Kidney tubule cell (primary cell): ENCODE measurements around the gene NFIC.

Source experiments
- DNase-seq: peaks from one replicate; pipeline ENCODE4 v3.0.0-alpha.2; 2018; ENCODE audit warnings: low spot score

The NFIC gene

DNA sequence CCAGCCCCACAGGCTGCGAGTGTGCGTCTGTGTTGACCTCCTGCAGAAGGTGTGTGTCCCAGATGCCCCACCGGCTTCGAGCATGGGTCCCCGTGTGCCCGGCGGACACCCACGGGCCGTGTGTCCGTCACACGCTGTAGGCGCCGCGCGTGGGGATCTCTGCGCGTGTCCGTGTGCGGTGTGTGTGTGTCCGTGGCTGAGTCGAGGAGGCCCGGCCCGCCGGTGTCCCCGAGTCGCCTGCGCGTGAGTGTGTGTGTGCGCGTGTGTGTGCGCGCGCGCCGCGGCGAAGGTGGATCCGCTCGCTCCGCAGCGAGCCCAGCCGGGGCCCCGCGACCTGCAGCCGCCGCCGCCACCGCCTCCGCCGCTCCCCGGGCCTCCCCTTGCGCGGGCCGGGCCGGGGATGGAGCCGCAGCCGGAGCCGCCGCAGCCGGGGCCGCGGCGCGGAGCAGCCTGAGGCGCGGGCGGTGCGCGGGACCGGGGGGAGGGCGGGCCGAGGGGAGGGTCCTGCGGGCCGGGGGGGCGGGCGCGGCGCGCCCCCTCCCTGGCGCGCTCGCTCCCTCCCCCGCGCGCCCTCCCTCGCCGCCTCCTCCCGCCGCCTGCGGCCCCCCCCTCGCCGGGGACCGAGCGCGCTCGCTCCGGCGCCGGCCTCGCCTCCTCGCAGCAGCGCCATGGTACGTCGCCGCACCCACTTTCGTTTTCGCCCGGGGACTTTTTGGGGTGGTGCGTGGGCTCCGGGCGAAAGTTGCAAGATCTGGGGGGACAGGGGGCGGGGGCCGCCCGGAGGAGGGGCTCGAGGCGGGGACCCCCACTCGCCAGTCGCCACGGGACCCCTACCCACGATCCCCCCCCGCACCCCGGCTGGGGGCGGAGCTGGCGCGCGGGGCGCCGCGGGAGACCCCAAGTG, 7.1 kb upstream of the NFIC start:
- DNase-seq, result peak; percentile 61

DNA sequence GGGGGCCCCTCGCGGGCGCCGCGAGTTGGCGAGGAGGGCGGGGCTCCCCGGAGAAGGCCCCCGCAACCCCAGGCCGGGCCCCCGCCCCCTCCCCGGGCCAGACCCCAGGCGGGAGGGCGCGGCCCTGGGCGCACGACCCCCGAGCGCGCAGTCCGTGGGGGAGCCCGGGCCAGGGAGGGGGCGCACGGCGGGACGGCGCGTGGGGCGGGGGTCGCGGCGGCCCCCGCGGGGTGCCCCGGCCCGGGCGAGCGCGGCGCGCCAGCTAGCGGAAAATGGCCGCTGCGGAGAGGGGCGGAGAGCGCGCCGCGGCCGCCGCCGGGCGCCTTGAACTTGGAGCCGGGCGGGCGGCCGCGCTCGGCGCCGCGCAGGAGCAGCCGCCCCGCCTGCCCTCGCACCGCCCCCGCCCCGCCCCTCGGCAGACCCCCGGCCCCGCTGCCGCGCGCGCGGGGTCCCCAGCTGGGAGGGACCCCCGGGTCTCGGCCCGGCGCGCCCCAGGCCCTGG, 6.4 kb upstream of the NFIC start:
- peak; percentile 38 for DNase-seq

DNA sequence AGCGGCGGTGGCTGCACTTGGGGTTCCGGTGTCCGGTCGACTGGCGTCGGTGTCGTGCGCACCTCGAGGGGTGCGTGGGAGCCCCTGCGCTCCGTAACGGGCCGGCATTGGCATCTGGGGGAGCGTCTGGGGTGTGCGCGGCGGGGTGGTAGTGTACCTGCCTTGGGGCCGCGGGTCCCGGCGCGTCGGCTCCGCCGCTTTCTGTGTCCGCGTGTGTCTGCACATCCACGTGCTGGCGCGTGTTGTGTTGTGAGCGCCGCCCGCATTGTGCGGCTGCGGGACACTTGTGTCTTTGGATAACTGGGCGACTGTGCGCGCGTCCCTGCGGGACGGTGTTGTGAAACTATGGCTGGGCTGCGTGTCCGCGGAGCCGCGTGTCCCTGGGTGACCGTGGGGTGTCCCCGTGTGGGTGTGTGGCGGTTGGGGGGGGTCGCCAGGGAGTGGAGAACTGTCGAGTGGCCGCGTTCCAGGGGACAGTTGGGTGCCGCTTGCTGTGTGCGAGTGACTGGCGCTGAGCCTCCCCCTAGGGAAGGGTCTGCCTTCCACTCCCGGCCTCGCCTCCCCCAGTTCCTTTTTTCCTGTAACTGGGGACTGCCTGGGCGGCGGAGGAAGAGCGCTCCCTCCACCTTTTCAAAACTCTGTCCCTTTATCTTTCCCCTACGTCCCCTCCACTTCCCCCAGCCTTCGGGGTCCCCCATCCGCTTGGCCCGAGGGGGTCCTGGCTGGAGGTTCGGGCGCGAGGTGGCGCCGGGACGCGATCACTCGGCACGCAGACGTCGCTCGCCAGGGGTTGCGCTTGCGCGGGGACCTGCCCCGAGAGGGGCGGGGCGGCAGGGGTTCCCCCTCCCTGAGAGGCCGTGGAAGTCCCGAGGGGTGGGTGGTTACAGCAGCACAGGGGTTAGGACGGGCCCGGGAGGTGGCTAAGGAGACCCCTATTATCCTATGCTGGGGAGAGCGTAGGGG, 5.7 kb upstream of the NFIC start:
- DNase-seq, result peak; percentile 33

DNA sequence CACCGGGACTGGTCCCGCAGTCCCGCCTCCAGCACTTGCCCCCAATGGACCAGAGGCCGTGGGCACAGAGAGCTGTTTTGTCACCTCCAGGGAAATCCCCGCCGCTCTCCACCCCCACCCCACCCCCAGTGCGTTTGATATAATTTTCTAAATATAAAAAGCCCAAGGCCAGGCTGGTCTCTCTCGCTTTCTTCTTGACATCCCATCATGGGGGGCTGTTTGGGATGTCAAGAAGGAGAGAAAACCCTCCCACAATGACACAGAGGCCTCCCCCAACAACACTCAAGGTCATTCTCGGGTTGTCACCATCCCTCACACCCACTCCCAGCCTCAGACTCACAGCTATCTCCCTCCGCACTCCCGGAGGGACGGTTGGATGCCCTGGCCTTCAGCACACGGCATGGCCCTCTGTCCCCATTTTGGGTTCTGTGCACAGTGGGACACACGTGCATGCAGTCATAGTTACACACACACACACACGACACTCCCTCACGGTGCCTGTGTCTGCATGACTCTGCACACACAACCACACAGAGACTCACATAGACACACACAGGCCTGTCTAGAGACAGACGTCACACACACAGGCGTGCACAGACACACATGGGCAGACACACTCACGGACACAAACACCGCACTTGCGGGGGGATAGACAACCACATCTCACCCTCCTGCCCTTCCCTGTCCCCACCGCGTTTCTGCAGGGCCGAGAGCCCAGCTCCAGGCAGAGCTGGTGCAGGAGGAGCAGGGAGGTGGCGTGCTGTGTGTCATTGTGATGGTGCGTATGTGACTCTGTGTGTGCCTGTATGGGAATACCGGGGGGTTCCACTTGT, 4.8 kb upstream of the NFIC start:
- no peak for DNase-seq

DNA sequence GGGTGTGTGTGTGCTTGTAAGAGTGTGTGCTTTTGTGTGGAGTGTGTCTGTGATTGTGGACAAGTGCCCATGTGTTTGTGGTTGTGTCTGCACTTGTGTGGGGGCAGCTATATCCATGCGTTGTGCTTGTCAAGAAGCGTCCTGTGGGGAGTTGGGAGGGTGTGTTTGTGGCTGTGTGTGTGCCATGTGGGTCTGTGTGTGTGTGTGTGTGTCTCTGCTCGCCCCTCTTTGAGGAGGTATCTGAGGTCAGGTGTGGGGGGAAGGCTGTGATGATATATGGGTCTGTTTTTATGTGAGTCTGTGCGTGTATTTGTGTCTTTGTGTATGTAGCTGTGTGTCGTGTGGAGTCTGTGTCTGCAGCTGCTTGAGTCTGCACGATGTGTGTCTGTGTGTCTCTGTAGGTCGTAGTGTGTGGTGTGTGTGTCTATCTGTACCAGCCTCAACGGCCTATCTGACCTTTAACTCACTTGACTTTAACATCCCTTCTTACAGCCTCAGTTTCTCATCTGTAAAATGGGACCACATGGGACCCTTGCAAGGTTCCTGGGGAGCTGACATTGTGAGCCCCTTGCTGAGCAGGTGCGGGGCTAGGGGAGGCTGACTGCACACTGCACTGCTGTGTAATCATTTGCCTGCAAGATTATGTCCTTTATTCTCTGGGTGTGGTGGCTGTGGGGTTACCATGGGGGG, 4.0 kb upstream of the NFIC start:
- no peak for DNase-seq

DNA sequence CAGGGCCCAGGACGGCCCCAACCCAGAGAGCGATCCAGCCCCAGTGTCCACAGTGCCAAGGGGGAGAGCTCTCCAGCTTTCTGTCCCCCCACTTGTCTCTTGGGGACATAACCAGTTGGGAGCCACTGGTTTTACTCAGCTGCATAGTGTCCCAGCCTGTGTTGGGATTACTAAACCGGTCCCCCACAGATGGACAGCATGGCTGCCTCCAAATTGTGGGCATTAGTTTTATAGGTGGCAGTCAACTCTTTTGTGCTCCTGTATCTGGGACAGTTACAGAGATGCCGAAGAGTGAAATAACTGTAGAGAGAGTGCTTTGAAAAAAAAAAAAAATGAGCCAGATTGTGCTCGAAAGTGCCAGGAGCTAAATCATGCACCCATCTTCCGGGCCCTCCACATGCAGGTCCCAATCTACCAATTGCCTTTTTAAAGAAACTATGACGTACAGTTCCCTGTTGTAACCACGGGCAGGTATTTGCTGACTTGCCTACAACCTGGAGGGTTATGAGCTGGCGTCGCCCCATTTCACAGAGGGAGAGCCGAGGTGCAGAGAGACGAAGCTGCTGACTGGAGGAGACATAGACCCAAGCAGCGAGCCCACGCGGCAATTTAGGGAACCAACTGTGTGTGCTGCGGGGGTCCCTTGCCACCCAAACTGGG, 2.4 kb upstream of the NFIC start:
- DNase-seq, result no peak

DNA sequence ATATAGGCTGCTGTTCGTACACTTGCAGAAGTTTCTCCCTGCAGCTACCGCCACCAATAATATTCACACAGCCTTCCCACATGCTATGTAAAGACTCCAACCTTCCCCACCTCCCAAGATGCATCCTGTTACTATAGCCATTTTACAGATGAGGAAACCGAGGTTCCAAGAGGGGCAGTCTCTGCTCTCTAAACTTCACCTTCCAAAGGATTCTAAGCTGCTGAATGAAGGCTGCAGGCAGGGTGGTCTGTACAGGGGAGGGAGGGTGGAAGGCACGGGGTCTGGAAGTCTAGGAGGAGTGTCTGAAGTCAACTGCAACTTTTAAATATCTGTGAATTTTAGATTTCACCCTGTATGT, 1.9 kb upstream of the NFIC start:
- no peak for DNase-seq

DNA sequence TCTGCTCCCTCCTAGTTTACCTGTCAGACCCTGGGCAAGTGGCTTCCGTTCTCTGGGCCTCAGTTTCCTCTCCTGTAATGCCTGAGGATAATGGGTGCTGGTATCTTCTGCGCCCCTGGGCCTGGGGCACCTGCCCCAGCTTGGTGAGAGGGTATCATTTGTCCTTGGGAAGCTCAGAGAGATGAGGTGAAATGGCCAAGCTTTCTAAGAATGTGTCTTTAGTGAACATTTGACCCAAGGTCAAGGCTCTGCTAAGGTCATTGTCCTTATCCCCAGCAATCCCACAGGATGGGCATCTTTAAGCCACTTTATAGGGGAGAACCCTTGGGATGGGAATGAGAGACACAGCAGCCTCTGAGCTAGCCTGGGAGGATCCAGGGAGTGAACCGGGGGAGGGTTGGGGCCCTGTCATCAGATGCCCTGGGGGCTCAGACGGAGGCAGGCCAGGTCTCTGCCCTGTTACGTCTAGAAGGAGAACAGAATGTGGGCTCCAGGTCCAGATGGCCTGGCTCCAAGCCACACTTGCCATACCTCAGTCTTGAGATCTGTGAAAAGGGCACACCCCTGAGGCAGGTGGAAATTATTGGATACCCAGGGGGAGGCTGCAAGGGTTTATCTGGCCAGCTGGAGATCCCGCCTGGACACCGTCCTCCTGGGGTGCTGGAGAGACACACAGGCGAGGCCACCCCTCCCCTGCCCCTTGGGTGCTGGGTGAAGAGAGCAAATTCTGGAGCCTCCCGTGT, 1.1 kb upstream of the NFIC start:
- no peak for DNase-seq

DNA sequence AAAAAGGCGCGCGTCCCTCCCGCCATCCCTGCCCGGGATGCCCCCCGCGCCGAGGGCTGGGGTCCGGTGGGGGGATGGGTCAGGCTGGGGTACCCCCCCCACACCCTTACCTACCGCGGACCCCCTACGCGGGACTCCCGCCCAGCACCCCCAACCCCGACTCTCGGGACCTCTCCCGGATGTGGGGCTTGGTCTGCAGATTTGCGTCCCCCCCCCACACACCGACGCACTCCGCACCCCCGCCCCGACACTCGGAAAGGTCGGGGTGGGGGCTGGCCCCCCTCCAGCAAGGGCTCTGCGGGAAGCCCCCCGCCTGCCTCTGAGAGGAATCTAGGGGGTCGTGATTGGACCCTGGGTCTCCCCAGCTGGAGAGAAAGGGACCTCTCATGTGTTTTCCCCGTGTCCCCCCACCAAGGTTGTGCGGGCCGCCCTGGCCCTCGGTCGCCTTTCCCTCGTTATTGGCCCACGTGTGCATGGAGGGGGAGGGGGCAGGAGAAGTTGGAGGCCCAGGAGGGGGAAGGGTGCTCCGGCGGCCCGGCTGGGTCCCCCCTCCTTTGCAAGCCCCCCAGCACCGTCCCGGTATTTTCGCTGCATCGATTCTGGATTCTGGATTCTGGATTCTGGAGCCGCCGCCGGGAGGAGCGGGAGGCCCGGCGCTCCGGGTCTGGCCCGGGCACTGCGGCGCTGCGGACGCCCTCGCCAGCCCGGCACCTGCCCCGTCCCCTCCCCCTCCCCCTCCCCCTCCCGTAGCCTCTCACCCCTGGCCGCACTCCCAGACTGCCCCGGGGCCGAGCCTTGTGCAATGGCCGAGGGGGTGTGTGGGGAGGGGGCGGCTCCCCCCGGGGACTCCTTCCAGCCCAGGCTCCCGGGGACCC, 607 bp downstream of the NFIC start:
- no peak for DNase-seq

DNA sequence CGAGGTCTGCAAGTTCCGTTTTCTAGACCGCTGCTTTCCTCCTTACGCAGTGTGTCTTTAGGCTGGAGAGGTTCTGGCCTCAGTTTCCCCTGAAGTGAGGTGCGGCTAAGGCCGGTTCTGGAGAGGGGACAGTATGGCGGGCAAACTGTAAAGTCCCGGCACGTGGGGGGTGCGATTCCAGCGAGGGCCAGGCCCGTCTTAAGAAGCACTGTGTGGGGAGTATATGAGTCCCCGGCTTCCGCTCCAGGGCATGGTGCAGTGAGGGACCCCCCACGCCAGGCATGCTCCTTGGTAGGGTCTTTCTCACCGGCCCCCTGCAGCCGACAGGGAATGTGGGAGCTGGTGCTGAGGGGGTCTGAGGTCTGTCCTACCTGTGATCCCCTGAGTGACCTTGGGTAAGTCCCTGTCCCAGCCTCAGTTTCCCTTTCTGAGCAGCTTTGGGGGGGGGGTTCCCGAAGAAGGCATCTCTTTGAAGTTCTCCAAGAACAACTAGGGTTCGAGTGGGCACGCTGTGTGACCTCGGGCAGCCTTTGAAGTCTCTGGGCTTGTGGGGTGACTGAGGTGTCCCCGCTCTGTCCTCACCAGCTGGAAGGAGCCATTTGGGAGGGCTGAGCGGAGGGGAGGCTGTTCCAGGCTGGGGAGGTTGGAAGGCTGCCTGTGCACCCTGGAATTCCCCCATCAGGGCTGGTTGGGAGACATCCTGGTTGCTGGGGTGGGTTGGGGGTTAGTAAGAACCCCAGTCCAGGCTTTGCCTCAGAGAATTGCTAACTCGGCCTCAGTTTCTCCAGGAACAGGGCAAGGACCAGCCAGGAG, 1.5 kb downstream of the NFIC start:
- DNase-seq, result no peak

DNA sequence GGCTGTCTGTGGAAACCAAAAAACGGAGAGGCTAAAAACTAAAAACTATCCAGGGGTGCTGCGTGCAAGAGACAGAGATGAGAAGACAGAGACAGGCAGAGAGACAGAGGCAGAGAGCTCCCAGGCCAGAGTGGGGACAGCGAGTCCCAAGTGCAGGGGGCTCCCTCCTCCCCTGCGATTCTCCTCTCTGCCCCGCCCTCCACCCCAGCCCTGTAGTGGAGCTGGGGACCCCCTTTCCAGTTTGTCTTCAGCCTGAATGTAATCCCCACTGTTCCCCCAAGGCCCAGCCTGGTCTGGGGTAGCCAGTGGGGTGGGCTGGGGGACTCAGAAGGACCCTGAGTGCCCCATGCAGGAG, 2.0 kb downstream of the NFIC start:
- DNase-seq, result no peak

DNA sequence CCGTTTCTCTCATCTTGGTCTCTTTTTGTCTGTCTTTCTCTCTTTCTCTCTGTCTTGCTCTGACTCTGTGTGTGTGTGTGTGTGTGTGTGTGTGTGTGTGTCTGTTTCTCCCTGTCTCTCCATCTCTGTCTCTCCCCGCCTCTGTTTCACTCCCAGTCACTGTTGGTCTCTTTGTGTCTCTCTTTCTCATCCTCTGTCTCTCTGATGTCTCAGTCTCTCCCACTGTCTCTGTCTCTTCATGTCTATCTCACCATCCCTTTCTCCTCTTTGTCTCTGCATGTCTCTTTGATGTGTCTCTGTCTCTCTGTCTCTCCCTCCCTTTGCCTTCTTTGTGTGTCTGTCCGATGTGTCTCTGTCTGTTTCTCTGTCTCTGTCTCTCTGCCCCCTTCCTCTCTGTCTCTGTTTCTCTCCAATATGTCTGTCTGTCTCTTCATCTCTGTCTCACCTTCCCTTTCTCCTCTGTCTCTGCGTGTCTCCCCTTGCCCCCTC, 2.5 kb downstream of the NFIC start:
- no peak for DNase-seq

DNA sequence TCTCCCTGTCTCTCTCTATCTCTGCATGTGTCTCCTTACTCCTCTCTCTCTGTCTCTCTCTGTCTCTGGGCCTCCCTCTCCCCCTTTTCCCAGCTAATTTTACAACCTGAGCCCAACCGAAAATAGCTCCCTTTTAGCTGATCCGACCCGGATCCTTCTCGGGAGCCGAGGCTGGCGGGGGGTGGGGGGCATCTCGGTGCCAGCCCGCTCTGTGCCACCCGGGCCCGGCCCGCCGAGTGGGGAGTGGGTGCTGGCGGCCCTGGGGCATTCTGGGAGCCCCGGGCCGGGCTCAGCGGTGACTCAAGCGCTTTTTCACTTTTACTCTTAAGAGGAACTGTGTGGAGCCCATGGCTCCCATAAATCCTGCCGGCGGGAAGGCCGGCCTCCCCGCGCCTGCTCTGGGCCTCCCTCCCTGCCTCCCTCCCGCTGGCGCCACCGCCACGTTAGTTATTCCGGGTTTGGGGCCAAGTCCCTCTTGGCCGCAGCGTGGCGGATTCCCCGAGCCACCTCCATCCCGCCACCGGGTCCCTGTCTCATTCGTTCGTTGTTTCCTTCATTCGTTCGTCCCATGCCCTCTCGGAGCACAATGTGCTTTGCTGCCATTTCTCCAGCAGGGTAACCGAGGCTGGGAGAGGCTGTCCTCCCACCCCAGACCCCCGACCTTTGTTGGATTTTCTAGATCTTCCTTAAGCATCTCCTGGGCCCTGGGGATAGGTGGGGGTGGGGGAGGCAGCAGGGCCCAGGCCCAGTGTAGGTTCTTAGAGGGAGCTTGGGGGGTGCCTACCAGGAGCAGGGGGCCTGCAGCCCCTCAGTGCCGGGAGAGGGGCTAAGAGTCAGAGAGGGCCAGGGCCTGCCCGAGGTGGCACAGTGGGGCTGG, 3.2 kb downstream of the NFIC start:
- peak; percentile 55 for DNase-seq

DNA sequence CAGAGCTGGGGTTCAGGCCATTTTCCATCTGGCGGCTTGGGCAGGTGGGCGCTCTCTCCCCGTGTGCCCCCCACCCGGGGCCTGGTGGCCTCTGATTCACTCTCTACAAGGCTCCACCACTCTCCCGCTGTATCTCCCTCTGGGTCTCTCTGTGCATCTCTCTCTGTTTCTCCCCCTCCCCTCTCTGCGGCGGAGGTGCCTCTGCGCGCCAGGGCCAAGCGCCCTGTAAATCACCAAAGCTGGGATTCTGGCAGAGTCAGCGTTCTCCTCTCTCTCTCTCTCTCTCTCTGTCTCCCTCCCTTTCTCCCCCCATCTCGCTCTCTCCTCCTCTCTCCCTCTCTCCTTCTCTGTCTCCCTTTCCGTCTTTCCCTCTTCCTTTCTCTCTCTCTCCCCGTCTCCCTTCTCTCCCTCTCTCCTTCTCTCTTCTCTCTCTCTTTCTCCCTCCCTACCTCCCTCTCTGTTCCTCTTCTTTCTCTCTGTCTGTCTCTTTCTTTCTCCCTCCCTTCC, 3.9 kb downstream of the NFIC start:
- DNase-seq, result no peak

DNA sequence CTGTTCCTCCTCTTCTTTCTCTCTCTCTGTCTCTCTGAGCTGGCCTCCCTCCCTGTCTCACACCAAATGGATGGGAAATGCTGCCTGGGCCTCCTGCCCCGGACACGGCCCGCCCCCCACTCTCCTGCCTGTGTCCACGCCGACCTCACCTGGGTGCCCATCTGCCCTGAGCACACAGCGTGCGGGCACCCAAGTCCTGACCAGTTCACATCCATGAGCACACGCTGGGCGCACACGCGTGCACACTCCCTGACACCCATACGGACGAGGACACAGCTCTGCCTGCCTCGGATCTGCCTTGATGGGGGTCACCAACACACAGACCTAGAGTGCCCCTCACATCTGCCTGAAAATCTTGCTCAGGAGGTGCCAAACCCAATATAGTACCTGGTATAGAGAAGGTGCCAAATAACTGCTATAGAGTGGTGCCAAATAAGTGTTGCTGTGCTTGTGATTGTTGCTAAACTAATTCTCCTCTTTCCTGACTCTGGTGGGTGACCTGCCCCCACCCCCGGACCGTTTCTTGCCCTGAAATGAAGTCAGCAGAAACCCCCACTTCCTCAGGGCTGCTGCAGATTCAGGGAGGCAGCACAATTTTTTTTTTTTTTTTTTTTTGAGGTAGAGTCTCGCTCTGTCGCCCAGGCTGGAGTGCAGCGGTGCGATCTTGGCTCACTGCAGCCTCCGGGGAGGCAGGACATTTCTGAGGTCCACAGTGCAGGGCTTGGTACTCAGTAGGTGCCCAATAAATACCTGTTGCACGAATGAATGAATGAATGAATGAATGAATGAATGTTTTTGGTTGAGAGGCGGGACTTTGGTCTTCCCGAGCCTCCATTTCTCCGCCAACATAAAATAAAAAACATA, 4.6 kb downstream of the NFIC start:
- DNase-seq, result peak; percentile 18

DNA sequence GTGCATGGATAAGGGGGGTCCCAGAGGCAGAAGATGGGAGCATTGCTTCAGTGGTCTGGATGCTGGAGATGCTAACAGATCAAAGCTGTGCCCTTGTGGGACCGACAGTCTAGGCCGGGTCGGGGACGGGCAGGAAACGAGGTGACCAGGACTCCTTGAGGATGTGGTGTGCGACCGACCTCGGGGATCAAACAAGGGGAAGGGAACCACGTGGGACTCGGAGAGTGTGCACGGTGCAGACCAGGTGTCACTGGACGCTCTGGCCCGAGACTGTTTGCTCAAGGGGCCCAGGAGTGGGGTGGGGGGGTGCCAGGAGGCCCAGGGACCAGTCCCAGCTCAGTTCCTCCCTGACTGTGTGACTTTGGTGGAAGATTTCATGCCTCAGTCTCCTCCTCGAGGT, 6.0 kb downstream of the NFIC start:
- no peak for DNase-seq
